Nucleus accumbens (tissue), 56 donors: ENCODE data around the gene SDCBP2.

Source experiments
- DNase-seq, 56 donors: peaks; one replicate each; lab custom pipeline; 2025; lab: John Stamatoyannopoulos, UW

Gene SDCBP2

DNA sequence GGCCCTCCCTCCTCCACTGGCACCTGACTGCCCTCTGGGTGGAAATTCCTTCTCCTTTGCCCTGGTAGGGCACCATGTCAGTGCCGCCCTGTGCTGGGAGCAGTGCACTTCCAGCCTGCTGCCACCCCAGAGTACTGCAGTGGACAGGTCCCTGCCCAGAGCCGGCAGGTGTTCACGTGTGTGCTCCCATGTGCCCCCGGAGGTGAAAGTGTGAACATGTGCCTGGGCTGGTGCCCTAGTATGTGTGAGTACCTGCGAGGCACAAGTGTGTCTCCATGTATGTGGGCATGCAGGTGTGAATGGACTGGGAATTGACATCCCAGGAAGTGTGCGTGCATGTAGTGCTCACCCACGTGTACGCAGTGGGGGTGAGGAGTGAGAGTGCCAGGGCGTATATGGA, 29.4 kb downstream of the SDCBP2 start:
- no peak for DNase-seq

DNA sequence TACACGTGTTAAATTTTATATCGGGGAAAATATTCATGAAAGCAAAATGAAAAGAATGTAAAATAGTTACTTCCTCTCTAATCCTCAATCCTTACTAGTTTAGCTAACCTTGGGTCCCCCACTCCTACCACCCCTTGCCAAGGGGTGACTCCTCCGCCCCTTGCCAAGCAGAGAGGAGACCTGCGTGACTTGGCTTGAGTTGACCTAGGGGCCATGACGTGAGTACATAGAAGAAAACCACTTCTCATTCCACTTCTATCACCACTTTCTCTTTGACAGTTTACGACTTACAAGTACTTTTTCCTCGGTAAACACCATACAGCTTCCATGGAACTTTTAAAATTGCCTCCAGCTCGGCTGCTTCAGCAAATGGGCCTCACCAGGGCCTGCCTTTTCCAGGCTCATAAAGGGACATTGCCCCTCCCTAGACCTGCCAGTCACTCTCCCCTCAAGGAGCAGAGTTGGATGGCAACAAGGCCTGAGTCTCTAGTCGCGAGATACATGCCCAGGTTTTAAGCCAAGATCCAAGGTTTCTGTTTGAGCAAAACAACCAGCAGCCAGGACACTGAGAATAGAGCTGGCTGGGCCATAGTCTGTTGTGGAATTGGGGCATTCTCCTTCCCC, 29.9 kb downstream of the SDCBP2 start:
- DNase-seq: no peak

- no peak for DNase-seq
Measured at GRCh38 chr20:1298166-1298565, 30.8 kb downstream of the SDCBP2 start.

DNA sequence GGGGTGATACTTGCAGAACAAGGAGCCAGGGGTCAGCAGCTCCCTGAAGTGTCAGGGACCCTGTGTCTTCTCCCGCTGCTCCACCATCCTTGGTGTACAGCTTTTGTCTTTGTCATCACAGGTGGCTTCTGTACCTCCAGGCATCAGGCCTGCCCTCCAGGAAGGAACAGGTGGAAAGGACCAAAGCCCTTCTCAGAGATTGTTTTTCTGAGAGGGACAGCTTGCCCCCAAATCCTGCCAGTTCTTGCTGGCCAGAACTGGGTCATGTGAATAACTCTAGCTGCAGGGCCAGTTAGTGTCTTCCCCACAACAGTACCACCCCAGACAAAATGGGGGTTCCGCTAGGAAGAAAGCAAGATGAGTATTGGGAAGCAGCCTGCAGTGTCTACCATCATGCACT, 31.5 kb downstream of the SDCBP2 start:
- DNase-seq: no peak

DNA sequence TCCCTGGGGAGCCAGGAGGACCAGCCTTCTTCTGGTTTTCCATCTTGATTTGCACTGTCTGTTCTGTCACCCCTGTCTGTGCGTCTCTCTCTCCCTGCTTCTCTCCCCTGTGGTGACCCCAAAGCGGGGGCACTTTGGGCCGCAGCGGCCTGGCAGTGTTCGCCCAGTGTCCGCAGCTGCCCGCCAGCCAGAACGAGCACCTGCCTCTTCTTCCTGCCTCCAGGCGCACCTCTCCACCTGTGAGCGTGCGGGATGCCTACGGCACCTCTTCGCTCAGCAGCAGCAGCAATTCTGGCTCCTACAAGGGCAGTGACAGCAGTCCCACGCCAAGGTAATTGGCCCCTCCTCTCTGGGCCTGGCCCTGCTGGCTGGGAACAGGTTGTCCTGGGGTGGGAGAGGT, 32.0 kb downstream of the SDCBP2 start:
- no peak for DNase-seq

DNA sequence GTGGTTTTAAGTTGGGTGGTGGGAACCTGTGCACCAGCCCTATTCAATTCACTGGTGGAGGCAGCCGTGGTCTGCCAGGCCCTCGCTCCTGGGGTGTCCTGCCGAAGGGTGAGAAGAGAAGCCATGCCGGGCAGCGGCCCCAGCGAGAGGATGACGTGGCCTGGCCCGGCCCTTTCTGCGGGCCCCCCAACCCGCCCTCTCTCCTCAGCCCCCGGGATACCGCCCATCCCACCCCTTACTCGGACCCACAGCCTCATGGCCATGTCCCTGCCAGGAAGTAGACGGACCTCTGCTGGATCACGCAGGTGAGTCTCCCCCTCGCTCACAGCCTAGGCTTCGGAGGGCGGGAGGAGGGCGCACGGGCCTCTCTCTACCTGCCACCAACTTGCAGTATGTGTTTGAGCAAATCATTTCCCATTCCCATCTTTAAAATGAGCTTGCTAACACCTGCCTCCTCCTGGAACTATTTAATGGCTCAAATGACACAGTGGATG, 32.8 kb downstream of the SDCBP2 start:
- DNase-seq: no peak

DNA sequence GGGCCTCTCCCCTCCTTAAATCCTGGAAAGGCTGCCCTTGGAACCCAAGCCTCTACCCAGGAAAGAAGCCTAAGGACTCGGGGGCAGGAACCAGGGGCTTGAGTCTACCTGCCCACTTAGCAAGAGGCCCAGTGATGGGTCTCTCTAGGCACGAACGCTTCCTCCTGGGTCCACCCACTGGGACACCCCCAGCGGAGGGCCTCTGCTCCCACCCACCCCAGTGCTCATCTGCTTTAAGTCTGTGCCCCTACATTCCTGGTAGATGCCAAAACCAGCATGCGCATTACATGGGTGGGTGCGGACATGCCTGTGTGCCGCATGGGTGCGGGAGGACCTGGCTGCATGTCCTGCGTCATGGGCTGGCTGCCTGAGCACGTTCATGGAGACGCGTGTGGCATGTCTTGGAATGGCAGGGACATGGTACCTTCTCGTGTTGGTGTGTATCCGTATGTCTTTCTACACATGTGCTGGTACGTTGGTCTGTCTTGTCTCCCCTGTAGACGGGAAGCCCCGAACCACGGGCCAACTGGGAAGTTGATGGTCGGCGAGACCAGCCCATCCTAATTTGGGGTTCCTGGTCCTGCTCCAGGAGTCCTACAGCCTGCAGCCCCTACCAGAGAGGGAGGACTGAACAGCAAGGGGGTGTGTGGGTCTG, 33.5 kb downstream of the SDCBP2 start:
- DNase-seq: no peak

GRCh38 chr20:1294497-1294896, 34.4 kb downstream of the SDCBP2 start:
- DNase-seq: no peak

DNA sequence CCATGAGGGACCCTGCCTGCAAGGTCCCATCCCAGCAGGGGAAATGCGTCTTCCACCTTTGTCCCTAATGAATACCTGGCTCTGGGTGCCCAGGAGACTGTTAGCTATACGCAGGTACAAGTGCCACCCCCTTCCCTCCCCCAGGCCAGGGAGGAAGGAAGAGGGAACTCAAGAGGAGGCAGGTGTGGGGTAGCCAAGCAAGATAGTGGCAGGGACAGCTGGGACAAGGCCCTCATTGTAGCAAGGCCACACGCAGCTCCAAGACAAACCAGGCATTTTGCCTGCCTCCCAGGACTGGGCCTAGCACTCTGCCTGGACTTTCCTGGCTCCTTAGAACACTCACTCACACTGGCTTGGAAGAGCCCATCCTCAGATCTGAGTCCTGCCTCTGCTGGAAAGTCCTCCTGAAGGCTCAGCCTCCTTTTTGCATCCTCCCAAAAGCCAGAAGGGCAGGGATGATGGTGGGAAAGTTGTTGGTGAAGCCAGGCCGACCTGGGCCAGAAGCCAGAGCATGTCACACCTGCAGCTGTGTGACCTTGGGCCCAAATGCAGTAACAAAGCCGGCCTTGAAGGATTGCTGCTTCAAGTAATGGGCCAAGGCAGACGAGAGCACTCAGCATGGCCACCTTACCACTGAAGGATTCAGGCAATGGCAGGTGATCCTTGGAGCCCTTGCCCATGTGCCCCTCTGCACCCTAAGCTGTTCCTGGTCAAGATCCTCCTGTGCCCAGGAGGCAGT, 35.1 kb downstream of the SDCBP2 start:
- no peak for DNase-seq

GRCh38 chr20:1292620-1293019, 36.3 kb downstream of the SDCBP2 start:
- DNase-seq: no peak

DNA sequence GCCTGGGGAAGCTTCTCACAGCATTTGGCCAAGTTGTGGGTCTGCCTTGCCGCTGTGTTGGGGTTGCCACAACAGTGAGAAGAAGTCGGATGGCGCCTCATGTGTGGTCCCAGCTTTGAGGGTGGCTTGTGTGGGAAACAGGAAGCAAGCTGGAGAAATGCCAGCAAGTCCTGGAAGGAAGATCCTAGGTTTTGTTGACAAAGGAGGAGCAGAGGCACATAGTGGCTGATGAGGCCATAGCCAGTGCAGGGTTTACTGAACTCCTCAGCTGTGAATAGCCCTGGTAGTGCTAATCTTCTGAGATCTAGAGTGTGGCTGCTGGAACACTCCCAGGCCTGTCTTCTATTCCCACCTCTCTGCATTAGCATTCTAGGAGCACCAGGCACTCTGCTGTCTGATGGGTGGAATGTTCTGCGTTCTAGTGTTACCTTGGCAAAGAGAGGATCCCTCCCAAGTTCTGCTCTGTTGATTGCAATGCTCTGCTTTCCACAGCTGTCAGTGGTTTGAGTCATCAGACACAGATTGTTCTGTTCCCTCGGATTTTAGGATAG, 37.7 kb downstream of the SDCBP2 start:
- DNase-seq: peak in 30 of 56 donors; percentile 16 to 78 (median 38)

GRCh38 chr20:1287787-1288569, 41.0 kb downstream of the SDCBP2 start:
- DNase-seq: no peak

DNA sequence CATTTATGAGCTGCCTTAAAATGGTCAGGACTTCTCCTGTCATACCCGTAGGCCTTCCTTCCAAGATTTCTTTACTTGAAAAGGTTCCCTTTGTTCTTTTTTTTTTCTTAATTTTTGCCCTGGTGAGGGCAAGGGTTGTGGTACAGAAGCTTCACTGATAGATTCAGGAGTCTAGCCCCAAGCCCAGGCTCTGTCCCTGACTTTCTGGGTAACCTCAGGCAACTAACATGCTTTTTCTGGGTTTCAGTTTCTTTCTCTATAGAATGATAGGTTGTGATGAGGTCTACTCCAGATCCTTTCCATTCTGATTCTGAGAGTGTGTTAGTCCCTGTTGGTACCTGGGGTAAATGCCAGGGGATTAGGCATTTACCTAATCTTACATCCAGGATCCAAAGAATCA, 41.6 kb downstream of the SDCBP2 start:
- DNase-seq: no peak

DNA sequence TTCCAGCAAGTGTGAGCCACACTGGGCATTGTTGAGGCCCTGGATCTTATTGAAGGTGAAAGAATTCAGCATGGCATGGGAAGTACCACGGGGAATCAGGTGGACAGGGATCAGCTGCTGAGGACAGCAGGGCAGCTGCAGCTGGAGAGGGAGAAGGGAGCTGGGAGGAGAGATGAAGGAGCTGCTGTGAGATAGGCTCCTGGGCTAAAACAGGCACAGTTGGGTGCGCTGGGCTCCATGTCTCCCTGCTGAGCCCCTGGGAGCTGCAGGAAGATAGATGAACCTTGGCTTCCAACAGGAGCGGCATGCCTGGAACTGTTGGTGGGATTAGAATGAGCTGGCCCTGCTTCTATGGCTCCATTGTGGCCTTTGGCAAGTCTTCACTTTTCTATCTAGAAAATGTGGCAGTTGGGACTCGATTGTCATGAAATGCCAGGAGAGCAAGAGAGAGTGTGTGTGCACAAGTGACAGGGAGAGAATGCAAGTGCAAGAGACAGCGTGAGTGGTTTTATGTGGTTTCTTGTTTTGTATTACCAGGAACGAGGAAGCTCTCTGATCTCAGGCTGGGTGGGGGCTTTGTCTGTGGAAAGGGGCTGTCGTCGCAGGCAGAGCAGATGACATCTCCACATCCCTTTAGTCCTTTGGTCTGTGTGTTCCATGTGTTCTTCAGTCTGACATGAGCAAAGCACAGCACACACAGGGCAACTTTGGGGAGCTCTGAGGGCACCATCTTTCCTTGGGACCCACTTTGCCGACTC, 42.5 kb downstream of the SDCBP2 start:
- DNase-seq: no peak

GRCh38 chr20:1283522-1284510, 45.1 kb downstream of the SDCBP2 start:
- no peak for DNase-seq

DNA sequence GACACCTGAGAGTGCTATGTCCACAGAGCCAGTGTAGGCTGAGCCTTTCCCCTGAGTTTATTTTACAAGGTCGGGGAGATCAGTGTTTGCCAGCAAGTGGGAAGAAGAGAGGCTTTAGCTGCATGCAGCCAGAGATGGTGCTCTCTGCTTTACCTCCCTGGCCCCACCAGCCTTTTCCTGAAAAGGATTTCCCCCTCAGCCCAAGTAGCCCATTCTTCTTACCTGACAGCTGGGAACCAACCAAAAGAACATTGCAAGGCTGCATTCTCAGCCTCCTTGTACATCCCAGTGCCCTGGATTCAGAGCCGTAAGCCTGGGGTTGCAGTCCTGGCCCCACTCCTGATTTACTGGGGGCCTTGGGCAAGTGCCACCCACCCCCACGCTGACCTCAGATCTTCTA, 46.0 kb downstream of the SDCBP2 start:
- DNase-seq: no peak

DNA sequence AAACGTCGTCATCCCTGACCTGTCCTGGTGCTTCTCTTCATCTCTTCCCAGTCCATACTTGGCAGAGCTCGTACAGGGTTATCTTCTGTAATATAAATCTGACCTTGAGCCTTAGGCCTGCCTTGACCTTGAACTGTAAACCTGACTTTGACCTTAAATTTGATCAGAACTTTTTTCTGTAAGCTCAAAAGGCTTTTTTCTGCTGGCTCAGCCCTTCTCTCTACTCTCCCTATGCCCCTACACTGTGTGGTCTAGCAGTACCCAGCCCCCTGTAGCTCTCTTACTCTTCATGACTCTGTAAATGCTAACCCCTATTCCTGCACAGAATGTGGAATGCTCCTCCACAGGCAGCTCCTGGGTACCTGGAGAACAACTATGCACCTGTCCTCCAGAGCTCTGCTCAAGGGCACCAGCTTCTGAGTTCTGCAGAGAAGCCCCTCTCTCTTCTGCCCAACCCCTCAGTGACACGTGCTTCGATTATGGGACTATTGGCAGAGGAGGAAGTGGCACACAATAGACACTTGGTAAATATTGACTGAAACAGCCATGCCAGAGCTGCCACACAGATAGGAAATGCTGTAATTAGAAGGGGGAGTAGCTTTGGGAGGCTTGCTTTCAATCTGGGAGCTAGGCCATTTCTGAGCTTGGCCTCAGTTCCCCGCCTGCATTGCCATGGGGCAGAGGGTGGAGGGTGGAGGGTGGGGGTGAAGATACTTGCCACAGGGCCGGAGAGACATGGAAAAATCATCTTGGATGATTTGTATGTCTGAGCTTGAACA, 47.5 kb downstream of the SDCBP2 start:
- DNase-seq: peak in 2 of 56 donors; percentile 13 to 27
